GM19025 (cell line): ENCODE data around the gene C9orf72.
"Not testable (repeated sequence)": the region's sequence is repeated elsewhere in the genome, so short reads cannot be mapped to it uniquely, and the experiment has no call there.

Experiments used
- ATAC-seq: cut with Tn5 transposase; IDR thresholded peaks from one replicate; pipeline ENCODE4 v1.9.1; 2021; ENCODE audit warnings: mild to moderate bottlenecking, low read depth, moderate library complexity; ENCODE audit not compliant: unreplicated experiment

C9orf72 gene, protein sequence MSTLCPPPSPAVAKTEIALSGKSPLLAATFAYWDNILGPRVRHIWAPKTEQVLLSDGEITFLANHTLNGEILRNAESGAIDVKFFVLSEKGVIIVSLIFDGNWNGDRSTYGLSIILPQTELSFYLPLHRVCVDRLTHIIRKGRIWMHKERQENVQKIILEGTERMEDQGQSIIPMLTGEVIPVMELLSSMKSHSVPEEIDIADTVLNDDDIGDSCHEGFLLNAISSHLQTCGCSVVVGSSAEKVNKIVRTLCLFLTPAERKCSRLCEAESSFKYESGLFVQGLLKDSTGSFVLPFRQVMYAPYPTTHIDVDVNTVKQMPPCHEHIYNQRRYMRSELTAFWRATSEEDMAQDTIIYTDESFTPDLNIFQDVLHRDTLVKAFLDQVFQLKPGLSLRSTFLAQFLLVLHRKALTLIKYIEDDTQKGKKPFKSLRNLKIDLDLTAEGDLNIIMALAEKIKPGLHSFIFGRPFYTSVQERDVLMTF

DNA sequence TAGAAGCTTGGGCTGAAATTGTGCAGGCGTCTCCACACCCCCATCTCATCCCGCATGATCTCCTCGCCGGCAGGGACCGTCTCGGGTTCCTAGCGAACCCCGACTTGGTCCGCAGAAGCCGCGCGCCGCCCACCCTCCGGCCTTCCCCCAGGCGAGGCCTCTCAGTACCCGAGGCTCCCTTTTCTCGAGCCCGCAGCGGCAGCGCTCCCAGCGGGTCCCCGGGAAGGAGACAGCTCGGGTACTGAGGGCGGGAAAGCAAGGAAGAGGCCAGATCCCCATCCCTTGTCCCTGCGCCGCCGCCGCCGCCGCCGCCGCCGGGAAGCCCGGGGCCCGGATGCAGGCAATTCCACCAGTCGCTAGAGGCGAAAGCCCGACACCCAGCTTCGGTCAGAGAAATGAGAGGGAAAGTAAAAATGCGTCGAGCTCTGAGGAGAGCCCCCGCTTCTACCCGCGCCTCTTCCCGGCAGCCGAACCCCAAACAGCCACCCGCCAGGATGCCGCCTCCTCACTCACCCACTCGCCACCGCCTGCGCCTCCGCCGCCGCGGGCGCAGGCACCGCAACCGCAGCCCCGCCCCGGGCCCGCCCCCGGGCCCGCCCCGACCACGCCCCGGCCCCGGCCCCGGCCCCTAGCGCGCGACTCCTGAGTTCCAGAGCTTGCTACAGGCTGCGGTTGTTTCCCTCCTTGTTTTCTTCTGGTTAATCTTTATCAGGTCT lies at the start of gene C9orf72:
C9orf72 (minus strand) TSS at position 564 of the 716 bp plus-strand sequence. CDS start 6,361 bp downstream, outside the sequence.
- ATAC-seq, result peak; percentile 66

DNA sequence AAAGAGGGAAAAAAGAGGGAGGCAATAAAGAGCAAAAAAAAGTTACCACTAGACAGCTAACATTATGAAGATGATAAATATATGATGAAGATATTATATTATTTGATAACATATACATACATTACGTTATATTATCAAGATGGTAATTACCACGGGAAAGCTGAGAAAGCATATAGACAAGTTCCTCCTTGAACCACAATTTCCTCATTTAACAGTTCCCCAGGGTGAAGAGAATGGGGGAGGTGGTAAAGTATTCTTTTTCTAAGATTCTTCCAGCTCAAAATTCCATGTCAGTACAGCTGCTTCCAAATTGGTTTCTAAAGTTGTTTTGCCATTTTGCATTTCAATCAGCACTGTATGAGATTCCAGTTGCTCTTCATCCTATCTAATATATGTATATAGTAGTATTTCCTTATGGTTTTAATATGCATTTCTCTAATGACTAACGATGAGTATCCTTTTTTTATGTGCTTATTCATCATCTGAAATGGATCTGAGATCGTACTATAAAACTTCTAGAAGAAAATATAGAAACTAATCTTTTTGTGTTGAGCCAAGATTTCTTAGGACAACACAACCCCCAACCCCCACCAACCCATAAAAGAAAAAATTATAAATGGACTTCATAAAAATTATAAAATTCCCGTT lies 49.5 kb upstream of the C9orf72 start:
- ATAC-seq, result no peak

DNA sequence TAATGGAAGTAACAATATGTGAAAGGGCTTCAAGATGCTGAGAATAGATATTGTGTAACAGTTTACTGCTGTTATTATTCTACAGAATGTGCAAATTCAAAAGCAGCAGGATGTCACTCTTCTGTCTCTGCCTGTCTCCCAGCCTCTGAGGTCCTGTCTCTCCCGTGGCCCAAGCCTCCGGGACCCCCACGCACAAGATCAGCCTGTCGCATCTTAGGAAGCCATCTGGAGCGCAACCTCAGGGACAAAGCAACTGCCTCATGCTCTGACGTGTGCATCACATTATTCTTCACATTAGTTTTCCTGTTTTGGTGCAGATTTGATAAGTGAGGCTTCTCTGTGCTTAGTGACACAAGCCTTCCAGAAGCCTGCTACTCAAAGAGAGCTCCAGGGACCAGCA lies 46.5 kb upstream of the C9orf72 start:
- ATAC-seq, result no peak

DNA sequence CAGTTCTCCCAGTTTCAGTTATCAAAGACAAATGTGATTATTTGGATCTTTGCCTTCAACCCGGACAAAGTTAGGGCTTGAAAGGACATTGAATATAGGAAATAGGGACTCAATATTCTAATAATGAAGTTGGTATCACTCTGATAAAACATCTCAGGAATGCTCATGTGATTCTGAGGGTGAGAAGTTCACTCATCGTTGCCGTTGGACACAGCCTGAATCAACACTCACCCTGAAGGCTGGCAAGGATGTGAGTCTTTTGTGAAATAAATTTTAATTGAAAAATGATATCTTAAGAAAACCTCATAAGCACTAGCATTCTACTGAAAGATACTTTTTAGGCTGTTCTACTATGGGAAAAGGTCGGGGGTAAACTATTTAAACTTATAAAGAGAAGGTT lies 44.8 kb upstream of the C9orf72 start:
- ATAC-seq, result no peak

DNA sequence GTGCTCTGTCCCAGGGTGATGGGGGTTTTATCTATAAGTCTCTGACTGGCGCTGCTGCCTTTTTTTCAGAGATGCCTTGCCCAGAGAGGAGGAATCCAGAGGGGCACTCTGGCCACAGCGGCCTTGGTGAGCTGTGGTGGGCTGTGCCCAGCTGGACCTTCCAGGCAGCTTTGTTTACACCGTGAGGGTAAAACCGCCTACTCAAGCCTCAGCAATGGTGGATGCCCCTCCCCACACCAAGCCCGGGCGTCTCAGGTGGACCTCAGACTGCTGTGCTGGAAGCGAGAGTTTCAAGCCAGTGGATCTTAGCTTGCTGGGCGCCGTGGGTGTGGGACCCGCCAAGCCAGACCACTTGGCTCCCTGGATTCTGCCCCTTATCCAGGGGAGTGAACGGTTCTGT lies 41.3 kb upstream of the C9orf72 start:
- no peak for ATAC-seq

DNA sequence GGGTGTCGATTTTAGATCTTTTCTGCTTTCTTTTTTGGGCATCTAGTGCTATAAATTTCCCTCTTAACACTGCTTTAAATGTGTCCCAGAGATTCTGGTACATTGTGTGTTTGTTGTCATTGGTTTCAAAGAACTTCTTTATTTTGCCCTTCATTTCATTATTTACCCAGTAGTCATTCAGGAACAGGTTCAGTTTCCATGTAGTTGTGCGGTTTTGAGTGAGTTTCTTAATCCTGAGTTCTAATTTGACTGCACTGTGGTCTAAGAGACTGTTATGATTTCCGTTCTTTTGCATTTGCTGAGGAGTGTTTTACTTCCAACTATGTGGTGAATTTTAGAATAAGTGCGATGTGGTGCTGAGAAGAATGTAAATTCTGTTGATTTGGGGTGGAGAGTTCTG lies 38.8 kb upstream of the C9orf72 start:
- not testable (repeated sequence) for ATAC-seq

DNA sequence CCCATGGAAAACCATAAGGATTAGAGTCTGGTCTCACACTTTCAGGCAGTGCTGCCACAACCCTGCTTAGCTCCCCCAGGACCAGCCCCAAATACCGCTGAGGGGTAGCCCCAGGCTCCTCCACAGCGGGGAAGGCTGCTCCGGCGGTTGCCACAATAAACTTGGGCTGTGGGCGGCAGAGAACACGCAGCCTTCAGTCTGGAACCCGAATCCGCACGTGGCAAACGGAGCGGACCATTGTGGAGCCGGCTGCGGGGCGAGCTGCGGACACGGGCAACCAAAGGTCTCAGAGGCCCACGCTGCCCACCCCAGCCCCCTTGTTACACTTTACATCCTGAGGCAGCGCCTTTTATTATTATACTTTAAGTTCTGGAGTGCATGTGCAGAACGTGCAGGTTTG lies 37.3 kb upstream of the C9orf72 start:
- ATAC-seq, result no peak

DNA sequence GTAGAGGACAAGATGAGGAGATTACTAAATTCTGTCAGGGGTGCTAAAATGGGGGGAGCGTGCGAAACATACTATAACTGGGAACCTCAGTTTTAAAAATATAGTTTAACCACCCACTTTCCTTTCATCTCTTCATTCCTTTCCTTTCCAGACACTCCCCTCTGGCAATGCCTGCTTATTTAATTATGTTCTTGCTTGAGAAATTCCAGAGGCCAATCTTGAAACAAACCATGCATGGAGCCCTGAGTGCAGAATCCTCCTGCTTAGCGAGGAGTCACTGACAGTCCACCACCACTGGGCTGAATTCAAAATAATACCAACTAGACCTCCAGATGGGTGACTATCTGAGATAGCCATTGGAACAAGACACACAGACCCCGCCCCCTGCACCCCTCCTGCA lies 29.7 kb upstream of the C9orf72 start:
- ATAC-seq, result no peak

DNA sequence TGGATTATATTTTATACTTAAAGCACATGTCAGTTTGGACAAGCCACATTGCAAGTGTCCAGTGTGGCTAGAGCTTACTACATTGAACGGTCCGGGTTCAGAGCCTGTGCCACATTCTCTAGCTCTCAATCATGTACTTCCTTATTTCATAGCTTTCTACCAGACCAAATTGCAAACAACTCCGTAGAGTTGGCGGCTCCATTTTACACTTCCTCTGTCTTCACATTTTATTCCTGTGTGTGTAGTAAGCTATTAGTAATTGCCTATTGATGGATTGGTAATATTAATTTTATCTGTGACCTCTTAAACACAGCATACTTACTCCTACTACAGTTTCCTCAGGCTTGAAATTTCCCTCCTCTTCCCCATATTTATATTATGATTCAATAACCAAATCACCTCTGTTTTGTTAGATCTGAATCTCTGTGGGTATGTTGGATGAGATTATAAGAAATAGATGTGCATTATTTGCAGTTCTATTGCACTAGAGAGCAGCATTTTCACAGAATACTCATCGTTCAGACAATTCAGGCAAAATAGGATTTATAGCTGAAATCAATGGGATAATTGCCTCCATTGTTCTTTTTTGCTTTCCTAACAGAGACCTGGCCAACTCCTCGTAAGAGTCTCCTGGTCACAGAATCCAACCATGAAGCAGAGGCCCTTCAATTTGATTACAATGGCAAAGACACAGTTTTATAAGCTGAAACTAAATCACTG lies 29.0 kb upstream of the C9orf72 start:
- no peak for ATAC-seq

DNA sequence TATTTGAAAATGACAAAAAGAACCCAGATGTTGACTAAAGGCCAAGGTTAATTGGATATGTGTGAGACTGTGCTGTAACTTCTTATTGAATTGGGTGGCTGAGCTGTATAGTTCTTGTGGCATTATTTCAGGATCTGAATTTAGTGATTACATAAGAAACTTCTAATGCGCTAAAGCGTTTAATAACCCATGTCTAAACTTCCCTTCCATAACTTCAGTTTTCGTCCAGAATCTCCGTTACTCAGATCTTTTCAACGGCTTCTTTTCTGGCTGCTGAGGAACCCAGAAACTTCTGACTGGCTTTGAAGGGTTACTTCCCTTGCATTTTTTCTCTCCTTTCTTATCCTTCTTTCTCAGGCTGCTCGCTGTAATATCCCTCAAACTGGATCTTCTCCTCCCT lies 28.1 kb upstream of the C9orf72 start:
- no peak for ATAC-seq

DNA sequence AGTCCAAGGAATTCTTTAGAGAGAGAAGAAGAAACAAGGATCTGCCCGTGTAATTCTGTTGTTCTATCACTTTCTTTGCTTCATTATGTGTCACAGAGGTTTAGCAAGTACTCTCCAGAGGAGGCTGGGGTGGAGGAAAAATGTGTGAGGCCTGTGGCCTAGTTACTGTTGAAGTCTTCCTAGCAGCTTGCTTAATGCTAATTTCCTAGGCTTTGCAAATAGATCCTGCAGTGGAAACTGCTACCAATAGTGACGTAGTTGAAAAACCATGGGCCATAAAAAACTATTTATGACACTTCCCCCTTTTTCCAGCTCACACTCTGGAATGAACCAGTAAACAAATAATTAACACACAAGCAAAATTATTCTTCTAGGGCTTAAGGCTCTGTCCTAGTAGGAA lies 27.0 kb upstream of the C9orf72 start:
- no peak for ATAC-seq

DNA sequence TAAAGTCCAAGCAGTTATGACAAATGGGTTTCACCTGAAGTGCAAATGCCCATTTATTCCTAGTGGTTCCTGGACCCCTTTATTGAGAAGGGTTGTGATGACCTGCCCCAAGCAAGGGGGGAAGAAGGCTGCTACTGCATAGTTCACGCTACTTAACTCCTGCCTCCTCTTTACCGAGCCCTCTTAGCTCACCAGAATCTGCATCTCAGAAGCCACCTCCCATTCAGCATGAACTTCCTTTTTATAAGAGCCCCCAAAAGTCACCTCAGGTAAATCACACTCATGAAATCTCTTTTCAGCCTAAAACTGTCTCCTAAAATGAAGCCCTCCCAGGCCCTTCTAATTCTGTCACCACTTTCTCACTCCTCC lies 26.6 kb upstream of the C9orf72 start:
- no peak for ATAC-seq

DNA sequence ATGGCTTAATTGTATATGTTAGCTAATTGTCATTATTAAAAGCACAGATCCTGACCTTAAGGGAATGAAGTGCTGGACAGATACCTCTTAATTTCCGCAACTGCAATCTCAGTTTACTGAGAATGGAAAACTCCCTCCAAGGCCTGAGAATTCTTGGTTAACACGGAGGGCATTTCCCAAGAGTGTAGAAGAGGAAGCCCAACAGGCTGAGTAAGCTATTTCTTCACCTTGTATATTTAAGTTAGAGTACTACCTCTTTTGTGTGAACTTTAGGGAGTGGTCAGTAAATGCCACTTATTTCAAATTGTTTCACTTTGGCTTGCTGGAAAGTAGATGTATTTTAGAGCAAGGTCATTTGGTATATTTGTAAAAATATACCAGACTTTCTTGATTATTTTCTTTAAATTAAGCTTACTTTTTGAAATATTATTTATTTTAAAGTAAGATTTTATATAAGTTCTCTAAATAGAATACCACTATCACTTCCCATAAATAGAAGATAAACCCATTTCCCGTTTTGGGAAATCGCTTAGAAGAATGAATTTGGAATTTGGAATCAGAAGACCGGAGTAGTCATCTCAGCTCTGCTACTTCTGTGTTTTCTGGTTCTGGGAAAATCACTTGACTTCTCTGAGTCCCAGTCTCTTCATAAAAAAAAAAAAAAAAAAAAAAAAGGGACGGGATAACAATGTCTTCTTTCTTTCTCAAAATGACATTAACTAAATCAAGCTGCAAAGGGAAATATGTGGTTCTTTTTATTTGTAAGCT lies 26.0 kb upstream of the C9orf72 start:
- no peak for ATAC-seq

DNA sequence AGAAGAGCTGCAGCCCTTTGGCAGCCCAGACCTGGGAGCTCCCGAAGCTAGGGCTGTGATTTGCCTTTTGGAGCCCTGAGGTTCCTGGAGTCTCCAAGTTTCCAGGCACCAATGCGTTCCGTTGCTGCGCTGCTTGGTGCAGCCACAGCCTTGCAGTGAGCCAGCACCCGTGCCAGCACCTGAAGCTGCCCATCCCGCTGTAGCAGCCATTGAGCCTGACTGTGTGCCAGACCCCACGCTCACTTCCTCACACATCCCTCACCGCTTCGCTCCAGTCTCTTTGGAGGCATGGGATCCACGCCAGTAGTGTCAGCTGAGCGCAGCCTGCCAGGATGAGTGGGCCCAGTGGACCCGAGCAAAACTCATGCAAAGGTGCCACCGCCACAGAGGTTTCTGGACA lies 22.5 kb upstream of the C9orf72 start:
- no peak for ATAC-seq

DNA sequence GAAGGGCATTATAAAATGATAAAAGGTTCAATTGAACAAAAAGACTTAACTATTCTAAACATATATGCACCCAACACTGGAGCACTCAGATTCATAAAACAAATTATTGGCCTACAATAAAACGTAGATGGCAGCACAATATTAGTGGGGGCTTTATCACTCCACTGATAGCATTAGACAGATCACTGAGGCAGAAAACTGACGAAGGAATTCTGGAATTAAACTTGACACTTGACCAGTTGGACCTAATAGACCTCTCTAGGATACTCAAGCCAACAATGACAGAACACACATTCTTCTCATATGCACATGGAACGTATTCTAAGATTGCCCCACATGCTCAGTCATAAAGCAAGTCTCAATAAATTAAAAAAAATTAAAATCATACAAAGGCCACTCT lies 18.4 kb upstream of the C9orf72 start:
- no peak for ATAC-seq

DNA sequence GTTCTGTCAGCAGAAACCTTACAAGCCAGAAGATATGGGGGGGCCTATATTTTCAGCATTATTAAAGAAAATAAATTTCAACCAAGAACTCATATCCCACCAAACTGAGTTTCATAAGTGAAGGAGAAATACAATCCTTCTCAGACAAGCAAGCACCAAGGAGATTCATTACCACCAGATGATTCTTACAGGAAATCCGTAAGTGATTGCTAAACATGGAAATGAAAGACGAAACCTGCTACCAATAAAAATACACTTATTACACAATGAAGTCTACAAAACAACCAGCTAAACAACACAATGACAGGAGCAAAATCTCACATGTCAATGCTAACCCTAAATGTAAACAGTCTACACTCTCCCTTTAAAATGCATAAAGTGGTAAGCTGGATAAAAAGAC lies 17.8 kb upstream of the C9orf72 start:
- no peak for ATAC-seq

DNA sequence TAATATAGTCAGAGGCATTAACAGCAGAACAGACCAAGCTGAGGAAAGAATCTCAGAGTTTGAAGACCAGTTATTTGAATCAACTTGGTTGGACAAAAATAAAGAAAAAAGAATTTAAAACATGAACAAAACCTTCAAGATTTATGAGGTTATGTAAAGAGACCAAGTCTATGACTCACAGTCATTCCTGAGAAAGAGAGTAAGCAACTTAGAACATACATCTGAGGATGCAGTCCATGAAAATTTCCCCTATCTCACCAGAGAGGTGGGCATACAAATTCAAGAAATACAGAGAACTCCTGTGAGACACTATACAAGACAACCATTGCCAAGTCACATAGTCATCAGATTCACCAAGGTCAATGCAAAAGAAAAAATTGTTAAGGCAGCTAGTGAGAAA lies 17.4 kb upstream of the C9orf72 start:
- no peak for ATAC-seq

DNA sequence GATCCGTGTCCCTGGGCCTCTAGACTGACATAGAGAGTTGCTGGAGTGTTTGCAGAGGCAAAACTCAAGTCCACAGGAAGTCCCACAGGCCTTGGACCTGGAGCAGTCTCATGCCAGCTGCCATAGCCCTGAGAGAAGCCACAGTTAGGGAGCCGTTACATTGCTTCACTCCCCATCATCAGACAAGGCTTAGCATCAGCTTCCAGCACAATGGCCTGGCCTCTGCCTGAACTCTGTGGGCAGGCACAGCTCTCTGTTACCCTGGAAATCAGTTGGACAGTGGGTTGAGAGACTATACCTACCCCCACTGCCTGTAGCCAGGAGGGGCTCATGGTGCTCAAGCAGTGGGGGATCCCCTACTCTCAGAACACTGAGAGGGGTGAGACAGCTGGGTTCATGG lies 16.2 kb upstream of the C9orf72 start:
- ATAC-seq, result no peak

DNA sequence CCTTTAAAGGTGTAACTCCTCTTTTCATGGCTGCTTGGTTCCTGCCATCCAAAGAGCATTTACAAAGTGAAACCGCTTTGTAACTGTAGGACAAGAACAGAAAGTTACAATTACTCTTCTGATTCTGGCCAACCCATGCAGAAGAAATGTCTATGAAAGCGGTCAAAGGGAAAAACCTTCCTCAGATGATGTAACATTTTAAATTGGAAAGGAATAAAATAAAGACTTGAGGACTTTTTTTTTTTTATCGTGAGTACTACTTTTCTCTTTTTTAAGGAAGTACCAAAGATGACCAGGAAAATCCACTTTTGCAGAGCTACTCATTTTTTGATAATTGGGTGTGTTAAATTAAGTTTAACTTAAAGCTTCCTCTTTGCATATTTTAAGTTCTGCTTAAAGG lies 13.0 kb upstream of the C9orf72 start:
- ATAC-seq, result no peak

DNA sequence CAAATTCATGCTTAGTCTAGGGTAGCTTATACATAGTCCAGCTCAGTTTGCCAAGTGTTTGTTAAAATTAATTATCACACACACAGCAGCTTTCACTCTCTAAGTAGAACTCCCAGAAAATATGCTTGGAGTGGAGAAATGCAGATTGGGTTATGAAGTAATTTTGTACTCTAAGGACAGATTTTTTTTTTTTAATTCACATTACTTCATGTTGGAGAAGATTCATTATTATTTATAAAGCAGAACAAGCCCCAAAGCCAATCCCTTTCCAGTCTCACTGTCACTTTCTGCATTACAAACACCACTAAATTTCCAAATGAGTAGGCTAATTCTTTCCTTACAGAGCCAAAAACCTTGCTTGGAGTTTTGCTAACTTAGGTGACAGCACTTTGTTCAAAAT lies 11.7 kb upstream of the C9orf72 start:
- no peak for ATAC-seq
